PC-3 (cell line): Measurements from ENCODE around the gene FIGNL1. TPM values are rescaled to one million over a fixed set of nuclear protein-coding genes. Genes with fewer than 3 reads are reported as not detected.

Experiments
- ATAC-seq: fragments of 200-7000 bp; cut with Tn5 transposase; 2 replicates; pipeline ENCODE4 v1.9.1; 2020; ENCODE audit warnings: mild to moderate bottlenecking, moderate library complexity
- BruUV-seq: library from RNA; stranded (reverse); fragments of 400-500 nt; replicated peaks from 2 replicates; lab custom pipeline; 2021; lab: Mats Ljungman, UMichigan
- CTCF ChIA-PET: fragments of 300-600 bp; sonication (Branson Sonifier 250); formaldehyde crosslinking; loops from one replicate; lab custom pipeline; 2022; ENCODE audit warnings: antibody characterized with exemption; lab: Charles Lee
- POLR2A ChIA-PET: fragments of 300-600 bp; sonication (Branson Sonifier 250); formaldehyde crosslinking; loops from one replicate; lab custom pipeline; 2022; ENCODE audit warnings: antibody characterized with exemption; ENCODE audit not compliant: unreplicated experiment; lab: Charles Lee
- DNase-seq: peaks from one replicate; pipeline ENCODE4 v3.0.0-alpha.2; 2015
- H2AFZ ChIP-seq: fragments of 300-600 bp; sonication (generic); 2 replicates; pipeline ENCODE4 v1.6.0; 2016; ENCODE audit warnings: antibody characterized with exemption, low read length
- H3F3A ChIP-seq: fragments of 300-600 bp; sonication (generic); one replicate; pipeline ENCODE4 v1.6.0; 2017; ENCODE audit warnings: antibody characterized with exemption, low read length, control low read depth, mild to moderate bottlenecking; ENCODE audit not compliant: unreplicated experiment
- H3K27ac ChIP-seq: fragments of 300-600 bp; sonication (generic); 2 replicates; pipeline ENCODE4 v1.5.1; 2016; ENCODE audit warnings: mild to moderate bottlenecking, low read length
- H3K27me3 ChIP-seq: fragments of 300-600 bp; sonication (generic); 2 replicates; pipeline ENCODE4 v1.6.1; 2016; ENCODE audit warnings: low read length, mixed read lengths
- H3K36me3 ChIP-seq: fragments of 300-600 bp; sonication (generic); 2 replicates; pipeline ENCODE4 v1.6.1; 2016; ENCODE audit warnings: low read depth, mixed run types, low read length, mixed read lengths
- H3K4me1 ChIP-seq: fragments of 300-600 bp; sonication (generic); 2 replicates; pipeline ENCODE4 v1.5.1; 2016; ENCODE audit warnings: low read length; ENCODE audit not compliant: insufficient read depth
- H3K4me2 ChIP-seq: fragments of 300-600 bp; sonication (generic); 2 replicates; pipeline ENCODE4 v1.6.0; 2016; ENCODE audit warnings: low read length
- H3K4me3 ChIP-seq: fragments of 300-600 bp; sonication (generic); 2 replicates; pipeline ENCODE4 v1.5.1; 2016; ENCODE audit warnings: mild to moderate bottlenecking, low read length, mixed read lengths
- H3K79me2 ChIP-seq: fragments of 300-600 bp; sonication (generic); 2 replicates; pipeline ENCODE4 v1.6.1; 2017; ENCODE audit warnings: low read length, mixed read lengths
- H3K9ac ChIP-seq: fragments of 300-600 bp; sonication (generic); 2 replicates; pipeline ENCODE4 v1.6.0; 2016; ENCODE audit warnings: mild to moderate bottlenecking, low read length
- H3K9me2 ChIP-seq: fragments of 300-600 bp; sonication (generic); replicated peaks from 2 replicates; pipeline ENCODE4 v1.6.1; 2016; ENCODE audit warnings: mixed run types, low read length, mixed read lengths
- H3K9me3 ChIP-seq: fragments of 300-600 bp; sonication (generic); 2 replicates; pipeline ENCODE4 v1.6.1; 2016; ENCODE audit warnings: low read length, mixed read lengths
- H4K20me1 ChIP-seq: fragments of 300-600 bp; sonication (generic); 2 replicates; pipeline ENCODE4 v1.6.1; 2016; ENCODE audit warnings: low read length, mixed read lengths
- CTCF ChIP-seq: fragments of 300-600 bp; sonication (generic); conservative IDR thresholded peaks from 2 replicates; pipeline ENCODE4 v1.5.1; 2017; ENCODE audit warnings: antibody characterized with exemption, low read depth, mild to moderate bottlenecking, low read length
- EZH2 ChIP-seq: fragments of 300-600 bp; sonication (generic); IDR thresholded peaks from one replicate; pipeline ENCODE4 v1.6.1; 2017; ENCODE audit warnings: antibody characterized with exemption, mild to moderate bottlenecking, low read length; ENCODE audit not compliant: unreplicated experiment
- EZH2phosphoT487 ChIP-seq: fragments of 300-600 bp; sonication (generic); IDR thresholded peaks from 2 replicates; pipeline ENCODE4 v1.6.1; 2018; ENCODE audit warnings: mild to moderate bottlenecking, antibody characterized with exemption, low read length, borderline replicate concordance
- intact Hi-C: fragments of 100-400 bp; cut with micrococcal nuclease; formaldehyde crosslinking; loops from 2 replicates; pipeline ENCODE4 v1.9.0; 2023
- total RNA-seq: library from RNA; depleted of rRNA; stranded (reverse); fragments of >200 nt; gene quantifications from 2 replicates; pipeline ENCODE4 v1.2.3, GENCODE V29; 2014

FIGNL1 gene
- total RNA-seq, 1 experiment from 2014 or later = 27.2 TPM

- ChIA-PET CTCF (no interaction called here), POLR2A (no interaction called here)
- H3K4me1 ChIP-seq = peaks cover 5% of the 10 kb centered on the region; the same call in 1 of the 2 replicates
- ATAC-seq (no peak), DNase-seq (no peak)
- H3F3A ChIP-seq = no peaks in the 10 kb centered on the region
- H2AFZ ChIP-seq = no peak overlapping the region
- H3K9me3 ChIP-seq = no peaks in the 10 kb centered on the region
- intact Hi-C loops = no loop called here
- no peak overlapping the region for H3K9ac ChIP-seq
- H3K4me3 ChIP-seq = no peak overlapping the region
- H3K36me3 ChIP-seq = no peaks in the 10 kb centered on the region
- H4K20me1 ChIP-seq = no peaks in the 10 kb centered on the region
- TF ChIP-seq CTCF = no peak
- no peak for TF ChIP-seq EZH2phosphoT487
- no peak for TF ChIP-seq EZH2
- H3K27me3 ChIP-seq = no peaks in the 10 kb centered on the region
- H3K9me2 ChIP-seq = no peaks in the 10 kb centered on the region
- no TSS peak for BruUV-seq
- no peaks in the 10 kb centered on the region for H3K79me2 ChIP-seq
- H3K27ac ChIP-seq = no peak overlapping the region
- no peak overlapping the region for H3K4me2 ChIP-seq
These were observed 21.8 kb upstream of the FIGNL1 start for GRCh38 chr7:50471970-50472369.

- intact Hi-C loops = no loop called here
These were observed 20.4 kb upstream of the FIGNL1 start for GRCh38 chr7:50470250-50471163.

More at GRCh38 chr7:50470250-50471163, 20.4 kb upstream of the FIGNL1 start:
- DNase-seq (no peak), ATAC-seq (no peak)
- H3K36me3 ChIP-seq = no peaks in the 10 kb centered on the region
- no peaks in the 10 kb centered on the region for H4K20me1 ChIP-seq
- no peaks in the 10 kb centered on the region for H3K9me3 ChIP-seq
- no peak overlapping the region for H3K9ac ChIP-seq
- no peaks in the 10 kb centered on the region for H3K79me2 ChIP-seq
- peaks cover 5% of the 10 kb centered on the region; the same call in 1 of the 2 replicates for H3K4me1 ChIP-seq
- no peaks in the 10 kb centered on the region for H3F3A ChIP-seq
- H3K27me3 ChIP-seq = no peaks in the 10 kb centered on the region
- POLR2A ChIA-PET = no interaction called here
- H2AFZ ChIP-seq = no peak overlapping the region
- no peak overlapping the region for H3K4me3 ChIP-seq
- no TSS peak for BruUV-seq
- no peak for TF ChIP-seq EZH2phosphoT487
- no peak for TF ChIP-seq CTCF
- no peak for TF ChIP-seq EZH2
- no peaks in the 10 kb centered on the region for H3K9me2 ChIP-seq
- CTCF ChIA-PET = no interaction called here
- no peak overlapping the region for H3K4me2 ChIP-seq
- no peak overlapping the region for H3K27ac ChIP-seq
